Naive thymus-derived CD4-positive, alpha-beta T cell (primary cell): ENCODE results near the gene SDCCAG8. TPM values are rescaled to one million over a fixed set of nuclear protein-coding genes. Genes with fewer than 3 reads are reported as not detected.

Experiments
- ATAC-seq: fragments of 150-1000 bp; cut with Tn5 transposase; 2 replicates; pipeline ENCODE4 v1.10.0; 2021; ENCODE audit warnings: mild to moderate bottlenecking, moderate library complexity
- CTCF ChIA-PET: fragments of 350-600 bp; sonication (Branson Sonifier 250); formaldehyde crosslinking; loops from one replicate; lab custom pipeline; 2021; ENCODE audit warnings: antibody characterized with exemption; lab: Charles Lee
- POLR2A ChIA-PET: fragments of 350-600 bp; sonication (Branson Sonifier 250); formaldehyde crosslinking; loops from one replicate; lab custom pipeline; 2021; ENCODE audit warnings: antibody characterized with exemption, inconsistent platforms; lab: Charles Lee
- DNase-seq, 9 donors: peaks; one replicate each; pipeline versions ENCODE4 v3.0.0 to v3.0.0-alpha.2; 2020 to 2022; ENCODE audit warnings: mixed read lengths in 1 of 9
- H3K27ac ChIP-seq: one replicate; pipeline ENCODE4 v1.7.0; 2013; ENCODE audit warnings: mild to moderate bottlenecking, low read depth, low read length, moderate library complexity
- H3K27me3 ChIP-seq, 2 donors: one replicate each; pipeline ENCODE4 v1.7.0; 2013; ENCODE audit warnings: low read length in 2 of 2, mild to moderate bottlenecking in 2 of 2, moderate library complexity in 2 of 2; ENCODE audit not compliant: control insufficient read depth in 2 of 2, insufficient read depth in 2 of 2
- H3K36me3 ChIP-seq, 3 experiments: 1 replicate in 2 of 3; 2 replicates in 1 of 3; pipeline ENCODE4 v1.7.0; 2013; ENCODE audit warnings: low read length in 3 of 3, mild to moderate bottlenecking in 3 of 3, moderate library complexity in 1 of 3; ENCODE audit not compliant: insufficient read depth in 3 of 3, control insufficient read depth in 2 of 3
- H3K4me1 ChIP-seq, 2 donors: one replicate each; pipeline ENCODE4 v1.7.0; 2013; ENCODE audit warnings: low read length in 2 of 2, mild to moderate bottlenecking in 2 of 2, moderate library complexity in 1 of 2; ENCODE audit not compliant: control insufficient read depth in 2 of 2, insufficient read depth in 2 of 2
- H3K4me3 ChIP-seq: 2 replicates; pipeline ENCODE4 v1.7.0; 2013; ENCODE audit warnings: mild to moderate bottlenecking, low read length
- H3K9me3 ChIP-seq, 3 experiments: 1 replicate in 2 of 3; 2 replicates in 1 of 3; pipeline ENCODE4 v1.7.0; 2013; ENCODE audit warnings: low read length in 3 of 3; ENCODE audit not compliant: control insufficient read depth in 2 of 3
- H3K27ac Mint-ChIP-seq, 9 donors: one replicate each; pipeline ENCODE4 v1.8.0; 2020 to 2022; ENCODE audit warnings: mixed read lengths in 9 of 9, mild to moderate bottlenecking in 8 of 9, moderate library complexity in 5 of 9, inconsistent platforms in 2 of 9
- H3K27me3 Mint-ChIP-seq, 5 donors: one replicate each; pipeline ENCODE4 v1.8.0; 2021 to 2022; ENCODE audit warnings: mixed read lengths in 5 of 5, mild to moderate bottlenecking in 1 of 5
- H3K36me3 Mint-ChIP-seq, 5 donors: one replicate each; pipeline ENCODE4 v1.8.0; 2020 to 2022; ENCODE audit warnings: mixed read lengths in 5 of 5, mild to moderate bottlenecking in 3 of 5, inconsistent platforms in 1 of 5
- H3K4me1 Mint-ChIP-seq, 7 donors: one replicate each; pipeline ENCODE4 v1.8.0; 2020 to 2022; ENCODE audit warnings: mixed read lengths in 7 of 7, mild to moderate bottlenecking in 3 of 7, inconsistent platforms in 1 of 7
- H3K4me3 Mint-ChIP-seq, 10 donors: one replicate each; pipeline ENCODE4 v1.8.0; 2020 to 2022; ENCODE audit warnings: mild to moderate bottlenecking in 10 of 10, mixed read lengths in 10 of 10, moderate library complexity in 6 of 10, inconsistent platforms in 2 of 10
- H3K9me3 Mint-ChIP-seq, 11 donors: one replicate each; pipeline ENCODE4 v1.8.0; 2020 to 2022; ENCODE audit warnings: mixed read lengths in 11 of 11, mild to moderate bottlenecking in 4 of 11, inconsistent platforms in 1 of 11, moderate library complexity in 1 of 11
- intact Hi-C, 2 donors: fragments of 100-400 bp; cut with micrococcal nuclease; formaldehyde crosslinking; loops; one replicate each; pipeline ENCODE4 v1.15.1; 2023
- polyA plus RNA-seq, 2 donors: library from polyadenylated mRNA; unstranded; fragments of 300-500 nt; fragmentation: Illumina TruSeq; gene quantifications; one replicate each; pipeline ENCODE4 v1.2.3, GENCODE V29; 2021
- total RNA-seq, 6 experiments: library from RNA in 5 of 6; stranded (reverse) in 5 of 6; gene quantifications; 1 replicate in 5 of 6; 2 replicates in 1 of 6; pipeline ENCODE4 v1.2.3 and lab custom pipeline; 2021 to 2026

The SDCCAG8 gene
- total and polyA plus RNA-seq, 7 experiments from 2014 or later: 26.0 to 45.2 (median 39.1) TPM

DNA sequence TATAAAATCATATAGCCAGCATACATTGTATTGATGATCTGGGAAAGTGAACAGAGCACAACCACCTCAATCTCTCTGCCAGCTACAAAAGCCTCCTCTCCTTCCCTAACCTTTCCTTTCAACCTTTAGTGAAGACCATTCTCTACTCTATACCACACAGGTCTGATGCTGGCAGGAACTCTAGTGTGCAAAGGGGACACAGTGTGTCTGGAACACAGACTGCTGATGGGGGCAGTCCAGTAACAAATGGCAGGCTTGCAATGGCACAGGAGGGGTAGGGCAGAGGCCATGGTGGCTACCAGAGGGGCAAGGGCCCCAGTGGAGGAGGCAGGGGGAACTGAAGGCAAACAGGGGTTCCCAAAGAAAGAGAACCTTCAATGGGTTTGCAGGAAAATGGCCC, 37.8 kb upstream of the SDCCAG8 start:
- H3K4me1 Mint-ChIP-seq: peaks cover 0 to 18% (median 5%) of the 10 kb centered on the region in 7 donors
- CTCF ChIA-PET: no interaction called here
- H3K27ac Mint-ChIP-seq: peak overlapping the region in 3 of 9 donors; percentile 6 to 56 (median 19)
- Histone ChIP-seq H3K27ac (no peak overlapping the region), H3K27me3 (no peaks in the 10 kb centered on the region), H3K9me3 (no peaks in the 10 kb centered on the region), H3K4me1 (no peaks in the 10 kb centered on the region), H3K4me3 (no peak overlapping the region), H3K36me3 (peaks cover 0 to 32% (median 4%) of the 10 kb centered on the region in 3 experiments)
- H3K9me3 Mint-ChIP-seq: peaks cover 0 to 4% (median 0%) of the 10 kb centered on the region in 11 donors
- DNase-seq (no peak), ATAC-seq (no peak)
- POLR2A ChIA-PET: no interaction called here
- no peak overlapping the region for H3K4me3 Mint-ChIP-seq
- intact Hi-C loops: no loop called here
- H3K27me3 Mint-ChIP-seq: no peaks in the 10 kb centered on the region
- H3K36me3 Mint-ChIP-seq: peaks cover 25 to 70% (median 49%) of the 10 kb centered on the region in 5 donors

DNA sequence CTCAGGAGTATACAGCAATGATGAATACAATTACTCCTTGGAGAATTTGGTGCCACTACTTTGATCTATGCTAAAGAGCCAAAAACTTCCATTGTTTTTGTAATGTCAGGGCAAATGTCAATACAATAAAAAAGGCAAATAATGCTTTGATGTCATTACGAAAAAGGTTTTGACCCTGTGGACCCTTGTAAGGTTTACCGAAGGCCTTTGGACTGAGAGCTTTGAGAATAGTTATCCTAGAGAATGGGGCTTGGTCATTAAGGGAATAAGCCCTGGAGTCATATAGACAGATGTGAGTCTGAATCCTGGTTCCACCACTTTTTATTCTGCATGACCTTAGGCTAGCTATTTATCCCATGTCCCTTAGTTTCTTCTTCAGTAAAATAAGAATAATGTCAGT, 28.2 kb upstream of the SDCCAG8 start:
- intact Hi-C loops: no loop called here
- Mint-ChIP-seq H3K9me3 (peaks cover 3 to 37% (median 24%) of the 10 kb centered on the region in 11 donors), H3K36me3 (peaks cover 21 to 55% (median 50%) of the 10 kb centered on the region in 5 donors), H3K27ac (no peak overlapping the region), H3K4me3 (no peak overlapping the region), H3K4me1 (peaks cover 0 to 35% (median 10%) of the 10 kb centered on the region in 7 donors), H3K27me3 (no peaks in the 10 kb centered on the region)
- DNase-seq (no peak), ATAC-seq (no peak)
- H3K4me3 ChIP-seq: no peak overlapping the region
- ChIA-PET CTCF (no interaction called here), POLR2A (no interaction called here)
- no peaks in the 10 kb centered on the region for H3K27me3 ChIP-seq
- no peak overlapping the region for H3K27ac ChIP-seq
- H3K4me1 ChIP-seq: no peaks in the 10 kb centered on the region
- peaks cover 4 to 14% (median 4%) of the 10 kb centered on the region in 3 experiments for H3K36me3 ChIP-seq
- peaks cover 0 to 19% (median 0%) of the 10 kb centered on the region in 3 experiments for H3K9me3 ChIP-seq

DNA sequence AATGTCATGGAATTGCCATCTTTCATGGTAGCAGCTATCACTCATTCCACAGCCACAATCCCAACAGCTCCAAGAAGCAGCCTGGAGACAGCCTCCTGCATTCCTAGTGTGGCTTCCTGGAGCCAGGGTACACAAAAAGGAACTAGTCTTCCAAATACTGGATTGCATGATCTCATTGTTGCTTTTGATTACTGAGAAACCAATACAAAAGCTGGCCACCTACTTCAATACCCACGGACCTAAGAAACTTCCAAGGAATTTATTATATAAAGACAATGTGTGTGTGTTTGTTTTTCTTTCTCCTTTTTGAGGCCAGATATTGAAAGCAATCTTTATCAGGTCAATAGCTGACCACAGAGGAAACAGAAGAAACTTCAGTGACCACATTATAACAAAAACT, 26.3 kb upstream of the SDCCAG8 start:
- Mint-ChIP-seq H3K4me3 (no peak overlapping the region), H3K36me3 (peaks cover 14 to 50% (median 48%) of the 10 kb centered on the region in 5 donors), H3K9me3 (peaks cover 3 to 52% (median 31%) of the 10 kb centered on the region in 11 donors), H3K4me1 (peaks cover 4 to 31% (median 10%) of the 10 kb centered on the region in 7 donors), H3K27ac (no peak overlapping the region), H3K27me3 (no peaks in the 10 kb centered on the region)
- Histone ChIP-seq H3K4me1 (no peaks in the 10 kb centered on the region), H3K27me3 (no peaks in the 10 kb centered on the region), H3K4me3 (no peak overlapping the region), H3K9me3 (peaks cover 0 to 19% (median 0%) of the 10 kb centered on the region in 3 experiments), H3K36me3 (peaks cover 0 to 1% (median 0%) of the 10 kb centered on the region in 3 experiments), H3K27ac (no peak overlapping the region)
- DNase-seq (no peak), ATAC-seq (no peak)
- intact Hi-C loops: no loop called here
- ChIA-PET CTCF (no interaction called here), POLR2A (interaction anchor here (2.3 kb wide), 1 partner anchor 26 kb away, joined by 6 read pairs; the partner anchor contains the start of genes CEP170 and SDCCAG8)

DNA sequence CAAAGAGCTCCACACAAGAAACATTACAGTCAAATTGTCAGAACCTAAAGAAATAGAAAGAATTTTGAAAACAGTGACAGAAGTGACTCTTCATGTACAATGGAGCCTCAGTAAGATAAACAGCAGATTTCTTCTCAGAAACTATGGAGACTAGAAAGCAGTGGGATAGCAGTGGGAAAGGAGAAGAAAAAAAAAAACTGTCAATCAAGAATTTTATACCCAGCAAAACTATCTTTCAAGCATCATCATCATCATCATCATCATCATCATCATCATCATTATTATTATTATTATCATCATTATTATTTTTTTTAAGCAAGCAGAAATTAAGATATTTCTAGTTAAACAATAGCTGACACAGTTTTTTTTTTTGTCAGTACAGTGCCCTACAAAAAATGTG, 24.9 kb upstream of the SDCCAG8 start:
- H3K27me3 ChIP-seq: no peaks in the 10 kb centered on the region
- H3K4me3 Mint-ChIP-seq: peak overlapping the region in 1 of 10 donors; percentile 34
- no peaks in the 10 kb centered on the region for H3K27me3 Mint-ChIP-seq
- ChIA-PET POLR2A (interaction anchor here (0.6 to 2.3 kb wide), 2 partner anchors 25 to 42 kb away, joined by 3 to 6 read pairs; partner anchors contain the start of genes CEP170 and SDCCAG8), CTCF (interaction anchor here (0.6 to 0.7 kb wide), 2 partner anchors 765 to 1633 kb away, joined by 3 to 8 read pairs; no protein-coding TSS in a partner anchor)
- no peaks in the 10 kb centered on the region for H3K36me3 ChIP-seq
- intact Hi-C loops: no loop called here
- peaks cover 14 to 55% (median 52%) of the 10 kb centered on the region in 5 donors for H3K36me3 Mint-ChIP-seq
- H3K9me3 ChIP-seq: peaks cover 0 to 19% (median 0%) of the 10 kb centered on the region in 3 experiments
- DNase-seq (peak in 4 of 9 donors; percentile 16 to 40 (median 26)), ATAC-seq (no peak)
- peaks cover 3 to 53% (median 33%) of the 10 kb centered on the region in 11 donors for H3K9me3 Mint-ChIP-seq
- peaks cover 4 to 33% (median 10%) of the 10 kb centered on the region in 7 donors for H3K4me1 Mint-ChIP-seq
- no peak overlapping the region for H3K27ac ChIP-seq
- peak overlapping the region in 3 of 9 donors; percentile 1 to 51 (median 3) for H3K27ac Mint-ChIP-seq
- H3K4me1 ChIP-seq: no peaks in the 10 kb centered on the region
- no peak overlapping the region for H3K4me3 ChIP-seq

GRCh38 chr1:243233908-243234307, 21.9 kb upstream of the SDCCAG8 start:
- DNase-seq: no peak
- Histone ChIP-seq H3K9me3 (peaks cover 0 to 19% (median 0%) of the 10 kb centered on the region in 3 experiments), H3K27me3 (no peaks in the 10 kb centered on the region), H3K27ac (no peak overlapping the region), H3K36me3 (peaks cover 0 to 9% (median 0%) of the 10 kb centered on the region in 3 experiments), H3K4me3 (no peak overlapping the region), H3K4me1 (no peaks in the 10 kb centered on the region)
- no peak overlapping the region for H3K27ac Mint-ChIP-seq
- ChIA-PET POLR2A (interaction anchor here (0.6 to 2.3 kb wide), 3 partner anchors 9 to 511 kb away, joined by 3 to 10 read pairs (median 5); partner anchors contain the start of genes CEP170 and SDCCAG8), CTCF (interaction anchor here (0.8 kb wide), 1 partner anchor 9 kb away, joined by 3 read pairs; no protein-coding TSS in a partner anchor)
- no peaks in the 10 kb centered on the region for H3K27me3 Mint-ChIP-seq
- peaks cover 2 to 30% (median 13%) of the 10 kb centered on the region in 7 donors for H3K4me1 Mint-ChIP-seq
- no peak overlapping the region for H3K4me3 Mint-ChIP-seq
- peaks cover 13 to 71% (median 66%) of the 10 kb centered on the region in 5 donors for H3K36me3 Mint-ChIP-seq
- H3K9me3 Mint-ChIP-seq: peaks cover 3 to 56% (median 32%) of the 10 kb centered on the region in 11 donors
- ATAC-seq: no peak
- intact Hi-C loops: loop anchor here in 1 of 2 donors (2.0 kb wide), 1 partner anchor 17 kb away; no protein-coding TSS in a partner anchor

DNA sequence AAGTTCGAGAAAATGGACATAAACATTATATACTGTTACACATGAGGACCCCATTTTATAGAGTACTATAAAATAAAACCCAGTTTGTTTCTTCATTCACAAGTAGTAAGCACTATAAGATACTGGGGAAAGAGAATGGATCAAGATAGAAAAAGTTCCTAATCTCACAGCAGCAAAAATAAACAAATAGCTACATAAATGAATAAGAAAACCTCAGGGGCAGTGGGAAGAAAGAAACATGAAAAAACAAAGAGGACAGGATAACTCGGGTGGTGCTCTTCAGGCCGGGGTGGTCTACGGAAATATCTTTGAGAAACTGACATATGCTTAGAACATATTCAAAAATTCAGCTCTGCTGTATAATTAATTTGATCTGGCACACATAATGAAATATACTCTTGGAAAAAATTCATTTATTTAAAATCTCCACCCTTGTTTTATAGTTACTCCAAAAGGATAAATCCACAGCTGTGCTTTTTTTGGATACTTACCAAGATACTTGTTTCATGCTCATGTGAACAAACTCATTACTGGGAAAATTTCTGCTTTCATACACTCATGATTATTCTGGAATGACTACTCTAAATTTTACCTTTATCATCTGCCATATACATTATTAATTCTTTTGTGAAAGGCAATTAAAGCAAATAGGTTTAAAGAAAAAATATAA, 20.7 kb upstream of the SDCCAG8 start:
- ChIA-PET CTCF (no interaction called here), POLR2A (interaction anchor here (1.5 to 2.3 kb wide), 2 partner anchors 19 to 20 kb away, joined by 5 to 10 read pairs; partner anchors contain the start of genes CEP170 and SDCCAG8)
- no peak overlapping the region for H3K27ac ChIP-seq
- peak overlapping the region in 1 of 9 donors; percentile 18 for H3K27ac Mint-ChIP-seq
- ATAC-seq (no peak), DNase-seq (no peak)
- no peaks in the 10 kb centered on the region for H3K27me3 ChIP-seq
- no peaks in the 10 kb centered on the region for H3K27me3 Mint-ChIP-seq
- H3K36me3 Mint-ChIP-seq: peaks cover 16 to 71% (median 68%) of the 10 kb centered on the region in 5 donors
- peaks cover 0 to 13% (median 0%) of the 10 kb centered on the region in 3 experiments for H3K9me3 ChIP-seq
- H3K9me3 Mint-ChIP-seq: peaks cover 3 to 46% (median 25%) of the 10 kb centered on the region in 11 donors
- H3K4me1 ChIP-seq: no peaks in the 10 kb centered on the region
- peaks cover 0 to 9% (median 0%) of the 10 kb centered on the region in 3 experiments for H3K36me3 ChIP-seq
- H3K4me3 ChIP-seq: no peak overlapping the region
- H3K4me1 Mint-ChIP-seq: peaks cover 0 to 26% (median 16%) of the 10 kb centered on the region in 7 donors
- intact Hi-C loops: no loop called here
- no peak overlapping the region for H3K4me3 Mint-ChIP-seq
